CD8-positive, alpha-beta memory T cell (primary cell): Measurements from ENCODE around the gene CLDN9. TPM values are rescaled to one million over a fixed set of nuclear protein-coding genes. Genes with fewer than 3 reads are reported as not detected.
"Not testable (repeated sequence)": the region's sequence is repeated elsewhere in the genome, so short reads cannot be mapped to it uniquely, and the experiment has no call there.

ENCODE experiments used
- CTCF ChIA-PET: fragments of 350-600 bp; sonication (Branson Sonifier 250); formaldehyde crosslinking; loops from one replicate; lab custom pipeline; 2021; ENCODE audit warnings: antibody characterized with exemption; lab: Charles Lee
- POLR2A ChIA-PET: fragments of 350-600 bp; sonication (Branson Sonifier 250); formaldehyde crosslinking; loops from one replicate; lab custom pipeline; 2021; ENCODE audit warnings: antibody characterized with exemption; lab: Charles Lee
- DNase-seq, 5 donors: peaks; one replicate each; pipeline versions ENCODE4 v3.0.0 to v3.0.0-alpha.2; 2020 to 2022; ENCODE audit warnings: mixed read lengths in 1 of 5
- H3K27ac ChIP-seq: one replicate; pipeline ENCODE4 v1.7.0; 2013; ENCODE audit warnings: low read depth, mild to moderate bottlenecking, low read length, moderate library complexity
- H3K27me3 ChIP-seq: 2 replicates; pipeline ENCODE4 v1.7.0; 2013; ENCODE audit warnings: low read length, mild to moderate bottlenecking; ENCODE audit not compliant: insufficient read depth, poor library complexity, severe bottlenecking
- H3K36me3 ChIP-seq: 2 replicates; pipeline ENCODE4 v1.7.0; 2013; ENCODE audit warnings: mild to moderate bottlenecking, low read length, moderate library complexity; ENCODE audit not compliant: insufficient read depth
- H3K4me1 ChIP-seq: 2 replicates; pipeline ENCODE4 v1.7.0; 2013; ENCODE audit warnings: mild to moderate bottlenecking, low read length, moderate library complexity; ENCODE audit not compliant: insufficient read depth
- H3K4me3 ChIP-seq: 2 replicates; pipeline ENCODE4 v1.7.0; 2013; ENCODE audit warnings: mild to moderate bottlenecking, low read length
- H3K9me3 ChIP-seq: 2 replicates; pipeline ENCODE4 v1.7.0; 2013; ENCODE audit warnings: mild to moderate bottlenecking, low read length
- H3K27ac Mint-ChIP-seq, 8 donors: one replicate each; pipeline ENCODE4 v1.8.0; 2020 to 2021; ENCODE audit warnings: mixed read lengths in 8 of 8, mild to moderate bottlenecking in 6 of 8, inconsistent platforms in 3 of 8, moderate library complexity in 3 of 8
- H3K27me3 Mint-ChIP-seq, 2 donors: one replicate each; pipeline ENCODE4 v1.8.0; 2020 to 2021; ENCODE audit warnings: mixed read lengths in 2 of 2, mild to moderate bottlenecking in 1 of 2, moderate library complexity in 1 of 2
- H3K36me3 Mint-ChIP-seq, 3 donors: one replicate each; pipeline ENCODE4 v1.8.0; 2020 to 2021; ENCODE audit warnings: mixed read lengths in 3 of 3, inconsistent platforms in 1 of 3, mild to moderate bottlenecking in 1 of 3
- H3K4me1 Mint-ChIP-seq, 3 donors: one replicate each; pipeline ENCODE4 v1.8.0; 2020 to 2021; ENCODE audit warnings: mixed read lengths in 3 of 3, inconsistent platforms in 1 of 3, mild to moderate bottlenecking in 1 of 3
- H3K4me3 Mint-ChIP-seq, 7 donors: one replicate each; pipeline ENCODE4 v1.8.0; 2020 to 2021; ENCODE audit warnings: mixed read lengths in 7 of 7, mild to moderate bottlenecking in 6 of 7, moderate library complexity in 4 of 7, inconsistent platforms in 2 of 7
- H3K9me3 Mint-ChIP-seq, 5 donors: one replicate each; pipeline ENCODE4 v1.8.0; 2020 to 2022; ENCODE audit warnings: mixed read lengths in 5 of 5, mild to moderate bottlenecking in 3 of 5, moderate library complexity in 2 of 5, inconsistent platforms in 1 of 5
- polyA plus RNA-seq: library from polyadenylated mRNA; unstranded; fragments of 300-500 nt; fragmentation: Illumina TruSeq; gene quantifications from one replicate; pipeline ENCODE4 v1.2.3, GENCODE V29; 2021
- total RNA-seq, 2 experiments: library from RNA; stranded (reverse); gene quantifications; one replicate each; pipeline ENCODE4 v1.2.3, GENCODE V29; 2021

The CLDN9 gene
- total and polyA plus RNA-seq, 3 experiments from 2014 or later, result not detected

DNA sequence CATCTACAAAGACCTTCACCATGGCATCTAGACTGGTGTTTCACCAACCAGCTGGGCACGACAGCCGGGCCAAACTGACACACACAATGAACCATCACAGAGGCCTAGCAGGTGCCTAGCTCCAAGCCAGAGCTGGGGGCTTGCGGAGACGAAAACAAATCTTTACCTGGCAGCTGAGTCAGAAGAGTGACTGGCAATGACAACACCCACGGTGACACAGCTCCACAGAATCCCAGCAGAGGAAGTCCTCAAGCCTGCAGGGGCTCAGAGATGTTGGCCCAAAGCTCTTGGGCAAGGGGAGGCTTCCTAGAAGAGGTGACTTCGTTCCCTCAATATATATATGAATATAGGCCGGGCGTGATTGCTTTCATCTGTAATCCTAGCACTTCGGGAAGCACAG lies 38.8 kb downstream of the CLDN9 start:
- Mint-ChIP-seq H3K4me1 (peaks cover 32 to 67% (median 55%) of the 10 kb centered on the region in 3 donors), H3K36me3 (peaks cover 0 to 22% (median 6%) of the 10 kb centered on the region in 3 donors), H3K27me3 (peaks cover 0 to 2% of the 10 kb centered on the region in 2 donors), H3K4me3 (peak overlapping the region in 1 of 7 donors; percentile 32), H3K27ac (peak overlapping the region in 3 of 8 donors; percentile 29 to 85 (median 52)), H3K9me3 (no peaks in the 10 kb centered on the region)
- Histone ChIP-seq H3K4me3 (no peak overlapping the region), H3K36me3 (no peaks in the 10 kb centered on the region), H3K27me3 (peaks cover 7% of the 10 kb centered on the region), H3K27ac (no peak overlapping the region), H3K4me1 (peaks cover 23% of the 10 kb centered on the region), H3K9me3 (no peaks in the 10 kb centered on the region)
- ChIA-PET POLR2A (interaction anchor here (0.6 kb wide), 2 partner anchors 10 to 78 kb away, joined by 3 to 6 read pairs; no protein-coding TSS in a partner anchor), CTCF (interaction anchor here (1.2 to 6.3 kb wide), 4 partner anchors 8 to 78 kb away, joined by 3 to 94 read pairs (median 4); no protein-coding TSS in a partner anchor)
- no peak for DNase-seq

DNA sequence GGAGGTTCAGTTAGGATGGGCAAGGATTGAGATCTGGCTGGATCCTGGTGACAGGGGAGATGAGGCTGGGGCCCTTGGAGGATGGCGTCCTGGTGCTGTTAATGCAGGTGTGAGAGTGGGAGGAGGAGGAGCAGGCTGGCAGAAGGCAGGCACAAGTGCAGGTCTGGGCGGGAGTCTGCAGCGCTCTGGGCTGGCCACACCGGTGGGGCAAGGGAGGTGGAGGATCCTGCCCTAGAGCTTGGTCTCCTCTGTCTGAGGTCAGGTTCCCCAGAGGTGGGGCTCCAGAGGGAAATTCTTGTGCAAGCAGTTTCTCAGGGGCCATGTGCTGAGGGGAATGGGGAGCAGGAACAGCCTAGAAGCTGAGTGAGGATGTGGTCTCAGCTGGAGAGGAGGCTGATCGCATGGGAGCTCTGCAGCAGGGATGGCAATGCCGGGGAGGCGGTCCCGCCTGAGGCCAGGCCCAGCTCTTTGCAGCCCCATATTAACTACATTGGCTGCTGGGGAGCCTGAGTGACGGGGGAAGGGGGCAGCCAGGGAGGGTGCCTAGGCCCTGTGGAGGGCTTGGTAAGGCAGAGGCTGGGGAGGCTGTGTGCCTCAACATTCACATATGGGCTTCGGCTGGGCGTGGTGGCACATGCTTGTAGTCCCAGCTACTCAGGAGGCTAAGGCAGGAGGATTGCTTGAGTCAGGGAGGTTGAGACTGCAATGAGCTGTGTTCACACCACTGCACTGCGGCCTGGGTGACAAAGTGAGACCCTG lies 40.0 kb downstream of the CLDN9 start:
- H3K4me3 ChIP-seq, H3K27ac ChIP-seq, DNase-seq, H3K9me3 ChIP-seq, H3K27me3 Mint-ChIP-seq, H3K36me3 ChIP-seq, H3K4me3 Mint-ChIP-seq, H3K9me3 Mint-ChIP-seq, POLR2A ChIA-PET, H3K27me3 ChIP-seq: not testable (repeated sequence)
- H3K4me1 ChIP-seq, result peaks cover 27% of the 10 kb centered on the region
- peaks cover 0 to 26% (median 6%) of the 10 kb centered on the region in 3 donors for H3K36me3 Mint-ChIP-seq
- peak overlapping the region in 2 of 8 donors; percentile 42 to 70 for H3K27ac Mint-ChIP-seq
- peaks cover 40 to 72% (median 64%) of the 10 kb centered on the region in 3 donors for H3K4me1 Mint-ChIP-seq
- CTCF ChIA-PET, result interaction anchor here (6.3 kb wide), 1 partner anchor 21 kb away, joined by 94 read pairs; no protein-coding TSS in a partner anchor

DNA sequence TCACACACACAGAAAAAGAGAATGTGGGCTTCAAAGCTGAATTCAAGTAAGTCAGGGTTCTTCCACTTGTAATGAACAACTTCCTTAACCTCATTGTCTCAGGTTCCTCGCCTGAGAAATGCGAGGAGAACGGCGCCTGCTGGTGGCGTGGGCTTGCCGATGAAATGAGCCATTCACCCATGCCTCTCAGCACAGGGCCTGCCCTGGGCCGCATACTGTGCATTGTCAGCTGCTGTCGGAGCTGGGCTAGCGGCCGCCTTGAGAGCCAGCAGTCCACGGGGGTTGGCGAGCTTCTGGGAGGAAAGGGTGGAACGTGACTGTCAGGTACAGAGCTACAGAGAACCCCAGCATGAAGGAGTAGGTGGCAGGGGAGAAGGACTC lies 40.6 kb downstream of the CLDN9 start:
- H3K4me3 Mint-ChIP-seq, H3K27ac Mint-ChIP-seq, POLR2A ChIA-PET, H3K27ac ChIP-seq, H3K36me3 ChIP-seq, H3K27me3 Mint-ChIP-seq, H3K9me3 Mint-ChIP-seq, DNase-seq, CTCF ChIA-PET, H3K27me3 ChIP-seq, H3K9me3 ChIP-seq, H3K4me3 ChIP-seq: not testable (repeated sequence)
- peaks cover 38 to 71% (median 61%) of the 10 kb centered on the region in 3 donors for H3K4me1 Mint-ChIP-seq
- H3K36me3 Mint-ChIP-seq, result peaks cover 0 to 26% (median 6%) of the 10 kb centered on the region in 3 donors
- peaks cover 29% of the 10 kb centered on the region for H3K4me1 ChIP-seq

DNA sequence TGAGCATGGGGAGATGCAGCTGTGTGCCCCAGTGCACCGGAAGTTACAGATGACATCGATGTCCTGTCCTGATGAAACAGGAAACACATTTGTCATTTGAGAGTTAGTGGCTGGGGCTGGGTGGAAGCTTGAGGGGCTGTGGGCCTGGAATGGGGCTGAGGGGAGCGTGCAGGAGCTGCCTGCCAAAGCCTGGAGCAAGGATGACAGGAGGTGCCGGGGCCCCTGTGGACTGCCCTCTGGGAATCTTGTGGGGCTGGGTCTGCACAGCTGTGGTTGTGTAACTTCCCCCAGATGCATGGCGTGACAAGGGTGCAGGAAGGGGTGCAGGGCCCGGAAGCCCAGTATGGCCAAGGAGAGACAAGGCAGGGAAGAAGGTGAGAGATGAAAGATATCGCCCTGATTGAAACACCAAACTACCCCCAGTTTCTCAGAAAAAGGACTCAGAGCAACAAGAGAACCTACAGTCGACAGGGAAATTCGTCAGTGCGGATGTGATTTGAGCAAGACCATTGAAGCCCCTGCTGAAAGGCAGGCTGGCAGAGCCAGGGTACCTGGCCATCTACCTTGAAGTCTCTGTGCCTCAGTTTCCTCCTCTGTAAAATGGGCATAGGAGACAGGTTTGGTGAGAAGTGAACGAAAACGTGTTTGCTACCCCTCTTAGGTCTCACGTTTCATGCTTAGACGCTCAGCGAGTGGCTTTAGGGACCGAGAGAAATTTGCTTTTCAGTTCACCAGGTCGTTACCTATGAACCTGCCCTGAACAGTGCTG lies 42.4 kb downstream of the CLDN9 start:
- Mint-ChIP-seq H3K36me3 (peaks cover 0 to 33% (median 6%) of the 10 kb centered on the region in 3 donors), H3K27ac (peak overlapping the region; percentile 72 to 98 (median 90)), H3K4me1 (peaks cover 43 to 75% (median 58%) of the 10 kb centered on the region in 3 donors), H3K27me3 (no peaks in the 10 kb centered on the region), H3K4me3 (peak overlapping the region; percentile 55 to 81 (median 75)), H3K9me3 (no peaks in the 10 kb centered on the region)
- Histone ChIP-seq H3K4me1 (peaks cover 37% of the 10 kb centered on the region), H3K9me3 (no peaks in the 10 kb centered on the region), H3K27me3 (no peaks in the 10 kb centered on the region), H3K36me3 (no peaks in the 10 kb centered on the region), H3K4me3 (no peak overlapping the region), H3K27ac (no peak overlapping the region)
- no peak for DNase-seq
- ChIA-PET POLR2A (interaction anchor here (0.5 to 2.0 kb wide), 5 partner anchors 24 to 387 kb away, joined by 3 to 8 read pairs (median 4); partner anchors contain the start of gene ZNF213), CTCF (interaction anchor here (2.0 to 6.4 kb wide), 3 partner anchors 25 to 75 kb away, joined by 4 to 190 read pairs (median 82); partner anchors contain the start of gene ZNF213)

DNA sequence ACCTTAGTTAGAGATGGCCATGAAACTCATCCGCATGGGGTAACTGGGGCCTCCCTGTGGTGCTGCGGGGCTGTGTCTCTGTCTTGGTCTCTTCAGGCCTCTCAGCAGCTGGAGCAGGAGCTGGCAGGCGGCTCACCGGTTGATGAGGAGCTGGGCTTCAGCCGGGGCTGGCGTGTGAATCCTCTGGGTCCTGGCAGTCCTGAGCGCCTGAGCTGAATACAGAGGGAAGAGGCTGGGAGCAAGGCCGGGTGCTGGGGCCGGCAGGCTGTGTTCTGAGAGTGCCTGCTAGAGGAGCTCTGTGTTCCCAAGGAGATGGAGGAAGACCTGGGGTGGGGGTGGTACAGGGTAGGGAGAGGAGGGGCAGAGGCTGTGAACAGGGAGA lies 43.0 kb downstream of the CLDN9 start:
- not testable (repeated sequence) for H3K9me3 Mint-ChIP-seq, H3K27ac ChIP-seq, H3K9me3 ChIP-seq, H3K27me3 Mint-ChIP-seq, DNase-seq, H3K27me3 ChIP-seq, H3K36me3 ChIP-seq, H3K4me3 ChIP-seq
- peak overlapping the region in 6 of 8 donors; percentile 72 to 95 (median 90) for H3K27ac Mint-ChIP-seq
- peaks cover 43 to 75% (median 58%) of the 10 kb centered on the region in 3 donors for H3K4me1 Mint-ChIP-seq
- peak overlapping the region in 6 of 7 donors; percentile 55 to 81 (median 75) for H3K4me3 Mint-ChIP-seq
- POLR2A ChIA-PET, result interaction anchor here (1.4 to 2.0 kb wide), 3 partner anchors 24 to 74 kb away, joined by 3 to 8 read pairs (median 4); no protein-coding TSS in a partner anchor
- peaks cover 0 to 33% (median 6%) of the 10 kb centered on the region in 3 donors for H3K36me3 Mint-ChIP-seq
- CTCF ChIA-PET, result interaction anchor here (1.0 to 6.4 kb wide), 6 partner anchors 9 to 74 kb away, joined by 3 to 190 read pairs (median 4); partner anchors contain the start of genes IL32 and ZNF213
- H3K4me1 ChIP-seq, result peaks cover 42% of the 10 kb centered on the region

DNA sequence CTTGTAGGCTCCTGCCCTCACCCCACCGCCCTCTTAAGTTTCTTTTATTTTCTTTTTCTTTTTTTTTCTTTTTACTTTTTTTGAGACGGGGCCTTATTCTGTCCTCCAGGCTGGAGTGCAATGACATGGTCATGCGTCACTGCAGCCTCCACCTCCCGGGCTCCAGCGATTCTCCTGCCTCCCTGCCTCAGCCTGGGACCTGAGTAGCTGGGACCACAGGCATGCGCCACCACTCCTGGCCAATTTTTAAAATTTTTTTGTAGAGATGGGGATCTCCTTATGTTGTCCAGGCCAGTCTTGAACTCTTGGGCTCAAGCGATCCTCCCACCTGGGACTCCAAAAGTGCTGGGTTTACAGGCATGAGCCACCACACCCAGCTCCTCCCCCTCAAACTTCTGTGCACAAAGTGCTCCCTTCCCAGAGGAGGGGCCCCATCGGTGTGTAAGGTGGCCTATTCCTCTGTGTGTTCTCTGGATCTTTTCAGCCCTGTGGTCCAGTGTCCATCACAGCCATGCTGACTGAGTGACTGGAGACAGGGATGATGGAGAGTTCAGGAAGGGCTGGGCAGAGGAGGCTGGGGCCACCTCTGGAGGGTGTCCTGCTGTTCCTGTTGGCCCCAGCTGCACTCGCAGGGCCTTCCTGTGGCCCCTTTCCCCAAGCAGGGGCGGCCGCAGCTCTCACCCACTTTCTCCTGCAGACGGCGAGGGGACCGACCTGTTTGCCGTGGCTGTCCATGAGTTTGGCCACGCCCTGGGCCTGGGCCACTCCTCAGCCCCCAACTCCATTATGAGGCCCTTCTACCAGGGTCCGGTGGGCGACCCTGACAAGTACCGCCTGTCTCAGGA lies 43.8 kb downstream of the CLDN9 start:
- Mint-ChIP-seq H3K4me3 (peak overlapping the region; percentile 59 to 96 (median 68)), H3K9me3 (no peaks in the 10 kb centered on the region), H3K27me3 (no peaks in the 10 kb centered on the region), H3K27ac (peak overlapping the region in 7 of 8 donors; percentile 43 to 99 (median 76)), H3K4me1 (peaks cover 43 to 67% (median 51%) of the 10 kb centered on the region in 3 donors), H3K36me3 (peaks cover 0 to 33% (median 6%) of the 10 kb centered on the region in 3 donors)
- H3K27me3 ChIP-seq, result no peaks in the 10 kb centered on the region
- POLR2A ChIA-PET, result interaction anchor here (0.6 to 2.0 kb wide), 3 partner anchors 18 to 54 kb away, joined by 3 to 4 read pairs (median 4); no protein-coding TSS in a partner anchor
- H3K9me3 ChIP-seq, result no peaks in the 10 kb centered on the region
- peaks cover 42% of the 10 kb centered on the region for H3K4me1 ChIP-seq
- DNase-seq, result no peak
- no peak overlapping the region for H3K27ac ChIP-seq
- H3K36me3 ChIP-seq, result no peaks in the 10 kb centered on the region
- CTCF ChIA-PET, result interaction anchor here (0.8 to 6.4 kb wide), 9 partner anchors 8 to 103 kb away, joined by 3 to 190 read pairs (median 3); partner anchors contain the start of genes IL32, ZNF213 and ZSCAN10
- no peak overlapping the region for H3K4me3 ChIP-seq
